Immature natural killer cell (primary cell): ENCODE data around the gene OR11G2. TPM values are rescaled to one million over a fixed set of nuclear protein-coding genes. Genes with fewer than 3 reads are reported as not detected.

Source experiments
- polyA plus RNA-seq, 3 donors: library from polyadenylated mRNA; unstranded; fragments of 300-500 nt; fragmentation: Illumina TruSeq; gene quantifications; one replicate each; pipeline ENCODE4 v1.2.3, GENCODE V29; 2021

OR11G2 gene
- polyA plus RNA-seq, 3 donors from 2014 or later: not detected

Other genes with a start within 250 kb of the OR11G2 start
- gene OR4K15, start 215.3 kb upstream of the OR11G2 start, polyA plus RNA-seq: not detected
- not detected for gene OR4Q2, start 188.7 kb upstream of the OR11G2 start, polyA plus RNA-seq
- gene OR4K14, start 171.6 kb upstream of the OR11G2 start, polyA plus RNA-seq: not detected
- not detected for gene OR4K13, start 154.9 kb upstream of the OR11G2 start, polyA plus RNA-seq
- not detected for gene OR4L1, start 130.9 kb upstream of the OR11G2 start, polyA plus RNA-seq
- gene OR4K17, start 80.2 kb upstream of the OR11G2 start, polyA plus RNA-seq: not detected
- not detected for gene OR4N5, start 52.1 kb upstream of the OR11G2 start, polyA plus RNA-seq
- not detected for gene OR11H6, start 32.8 kb downstream of the OR11G2 start, polyA plus RNA-seq
- gene OR11H7, start 38.1 kb downstream of the OR11G2 start, polyA plus RNA-seq: not detected
- not detected for gene OR11H4, start 48.4 kb downstream of the OR11G2 start, polyA plus RNA-seq
- gene TTC5, start 115.1 kb downstream of the OR11G2 start, polyA plus RNA-seq: 10 to 100 TPM; 24.3 to 42.4 (median 25.9) TPM
- 10 to 100 TPM; 11.0 to 16.2 (median 14.9) TPM for gene CCNB1IP1, start 142.4 kb downstream of the OR11G2 start, polyA plus RNA-seq
- gene PARP2, start 152.7 kb downstream of the OR11G2 start, polyA plus RNA-seq: 10 to 100 TPM in 2 of 3 donors, 1 to 10 TPM in 1; 8.1 to 12.8 (median 10.4) TPM
- 1 to 10 TPM in 2 of 3 donors, not detected in 1; 4.2 to 8.1 TPM for gene TEP1, start 222.6 kb downstream of the OR11G2 start, polyA plus RNA-seq
- gene KLHL33, start 245.3 kb downstream of the OR11G2 start, polyA plus RNA-seq: under 1 TPM in 1 of 3 donors, not detected in 2; 0.21 TPM